HG03025 (cell line): Measurements from ENCODE around the gene ARID1B.

ENCODE experiments used
- ATAC-seq: cut with Tn5 transposase; IDR thresholded peaks from one replicate; pipeline ENCODE4 v1.9.1; 2021; ENCODE audit warnings: mild to moderate bottlenecking, moderate library complexity; ENCODE audit not compliant: unreplicated experiment, low FRiP score

The ARID1B gene

GRCh38 chr6:157240960-157241311 lies 463.8 kb downstream of the ARID1B start:
- ATAC-seq = no peak

GRCh38 chr6:157242791-157243190 lies 465.6 kb downstream of the ARID1B start:
- ATAC-seq = no peak

GRCh38 chr6:157244175-157244574 lies 467.0 kb downstream of the ARID1B start:
- no peak for ATAC-seq

- ATAC-seq = no peak
Measured at GRCh38 chr6:157244780-157245179, 467.6 kb downstream of the ARID1B start.

GRCh38 chr6:157245436-157245835 lies 468.3 kb downstream of the ARID1B start:
- no peak for ATAC-seq

GRCh38 chr6:157246048-157246630 lies 469.0 kb downstream of the ARID1B start:
- no peak for ATAC-seq

- ATAC-seq = no peak
Measured at GRCh38 chr6:157246771-157247484, 469.8 kb downstream of the ARID1B start.

GRCh38 chr6:157248264-157248663 lies 471.1 kb downstream of the ARID1B start:
- ATAC-seq = no peak

GRCh38 chr6:157249826-157250225 lies 472.6 kb downstream of the ARID1B start:
- no peak for ATAC-seq

- ATAC-seq = no peak
Measured at GRCh38 chr6:157251586-157252247, 474.5 kb downstream of the ARID1B start.

- ATAC-seq = no peak
Measured at GRCh38 chr6:157253017-157253416, 475.8 kb downstream of the ARID1B start.

- ATAC-seq = no peak
Measured at GRCh38 chr6:157253699-157254098, 476.5 kb downstream of the ARID1B start.

- ATAC-seq = no peak
Measured at GRCh38 chr6:157254538-157254937, 477.4 kb downstream of the ARID1B start.

GRCh38 chr6:157255079-157255478 lies 477.9 kb downstream of the ARID1B start:
- no peak for ATAC-seq

GRCh38 chr6:157258878-157259277 lies 481.7 kb downstream of the ARID1B start:
- ATAC-seq = no peak

GRCh38 chr6:157259443-157259842 lies 482.3 kb downstream of the ARID1B start:
- ATAC-seq = no peak
